Tibial artery (tissue), 4 donors: ENCODE data around the gene GSS.
A peak's percentile ranks its signal among the peaks of the same experiment; 100 is the strongest.

Experiments
- DNase-seq, 2 donors: peaks; one replicate each; pipeline ENCODE4 v3.0.0-alpha.2; 2019
- H3K27ac ChIP-seq, 2 donors: fragments of 200-600 bp; sonication (generic) in 1 of 2; 1 replicate in 1 of 2; 2 replicates in 1 of 2; pipeline ENCODE4 v1.5.1; 2018 to 2019; ENCODE audit warnings: mild to moderate bottlenecking in 1 of 2
- H3K27me3 ChIP-seq, 2 donors: fragments of 200-600 bp; sonication (generic) in 1 of 2; one replicate each; pipeline versions ENCODE4 v1.5.1 to v1.6.0; 2016 to 2019
- H3K36me3 ChIP-seq, 3 donors: fragments of 200-600 bp; sonication (generic) in 2 of 3; one replicate each; pipeline ENCODE4 v1.5.1; 2016 to 2019; ENCODE audit warnings: mild to moderate bottlenecking in 2 of 3
- H3K4me1 ChIP-seq, 4 donors: fragments of 200-600 bp; sonication (generic) in 2 of 4; 1 replicate in 3 of 4; 2 replicates in 1 of 4; pipeline ENCODE4 v1.5.1; 2016 to 2019
- H3K4me3 ChIP-seq, 2 donors: fragments of 200-600 bp; sonication (generic) in 1 of 2; 1 replicate in 1 of 2; 2 replicates in 1 of 2; pipeline ENCODE4 v1.5.1; 2018 to 2019; ENCODE audit warnings: mild to moderate bottlenecking in 2 of 2
- H3K9me3 ChIP-seq, 3 donors: fragments of 200-600 bp; sonication (generic) in 1 of 3; one replicate each; pipeline ENCODE4 v1.5.1; 2016 to 2019
- intact Hi-C: fragments of 100-400 bp; cut with DNase I; formaldehyde crosslinking; loops from one replicate; pipeline ENCODE4 v1.15.0; 2023; ENCODE audit warnings: low total_unique reads
- TF ChIP-seq, protein P1 (sequence below), 2 experiments: fragments of 200-600 bp in 1 of 2; fragments of 450-650 bp in 1 of 2; IDR thresholded peaks; one replicate each; pipeline ENCODE4 v1.5.1; 2017 to 2019; ENCODE audit warnings: antibody characterized with exemption in 2 of 2, mild to moderate bottlenecking in 1 of 2, moderate library complexity in 1 of 2

GSS gene

GRCh38 chr20:34927736-34928135 lies 27.9 kb downstream of the GSS start:
- Histone ChIP-seq H3K27ac (peak overlapping the region; percentile 40 to 50), H3K36me3 (peaks cover 24 to 94% (median 84%) of the 10 kb centered on the region in 3 donors)
- intact Hi-C loops: no loop called here

DNA sequence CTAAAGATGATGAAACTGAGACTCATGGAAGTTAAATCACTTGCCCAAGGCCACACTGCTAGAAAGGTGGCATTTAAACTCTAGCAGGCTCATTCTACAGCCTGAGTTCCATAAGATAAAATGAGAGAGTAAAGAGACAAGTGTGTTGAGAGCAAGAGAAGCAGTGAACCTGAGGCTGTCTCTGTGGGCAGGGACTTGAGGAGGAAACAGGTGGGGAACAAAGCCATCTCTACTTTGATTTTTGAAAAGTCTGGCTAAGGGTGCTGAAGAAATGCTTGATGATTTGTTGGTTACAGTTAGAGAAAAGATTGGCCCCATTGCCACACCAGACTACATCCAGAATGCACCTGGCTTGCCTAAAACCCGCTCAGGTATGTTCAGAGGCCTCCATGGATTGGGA lies 29.0 kb downstream of the GSS start:
- peak overlapping the region in 1 of 2 donors; percentile 50 for H3K27ac ChIP-seq
- TF ChIP-seq, protein P1, sequence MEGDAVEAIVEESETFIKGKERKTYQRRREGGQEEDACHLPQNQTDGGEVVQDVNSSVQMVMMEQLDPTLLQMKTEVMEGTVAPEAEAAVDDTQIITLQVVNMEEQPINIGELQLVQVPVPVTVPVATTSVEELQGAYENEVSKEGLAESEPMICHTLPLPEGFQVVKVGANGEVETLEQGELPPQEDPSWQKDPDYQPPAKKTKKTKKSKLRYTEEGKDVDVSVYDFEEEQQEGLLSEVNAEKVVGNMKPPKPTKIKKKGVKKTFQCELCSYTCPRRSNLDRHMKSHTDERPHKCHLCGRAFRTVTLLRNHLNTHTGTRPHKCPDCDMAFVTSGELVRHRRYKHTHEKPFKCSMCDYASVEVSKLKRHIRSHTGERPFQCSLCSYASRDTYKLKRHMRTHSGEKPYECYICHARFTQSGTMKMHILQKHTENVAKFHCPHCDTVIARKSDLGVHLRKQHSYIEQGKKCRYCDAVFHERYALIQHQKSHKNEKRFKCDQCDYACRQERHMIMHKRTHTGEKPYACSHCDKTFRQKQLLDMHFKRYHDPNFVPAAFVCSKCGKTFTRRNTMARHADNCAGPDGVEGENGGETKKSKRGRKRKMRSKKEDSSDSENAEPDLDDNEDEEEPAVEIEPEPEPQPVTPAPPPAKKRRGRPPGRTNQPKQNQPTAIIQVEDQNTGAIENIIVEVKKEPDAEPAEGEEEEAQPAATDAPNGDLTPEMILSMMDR (IDR thresholded peaks at IDR 0.05): no peak
- intact Hi-C loops: no loop called here
- H3K9me3 ChIP-seq: no peaks in the 10 kb centered on the region
- no peak for DNase-seq
- H3K36me3 ChIP-seq: peaks cover 24 to 83% (median 76%) of the 10 kb centered on the region in 3 donors
- H3K27me3 ChIP-seq: no peaks in the 10 kb centered on the region
- H3K4me1 ChIP-seq: peaks cover 0 to 32% (median 20%) of the 10 kb centered on the region in 4 donors
- no peak overlapping the region for H3K4me3 ChIP-seq

More at GRCh38 chr20:34927736-34928135, 27.9 kb downstream of the GSS start:
- TF ChIP-seq, protein P1 (IDR thresholded peaks at IDR 0.05): no peak
- no peaks in the 10 kb centered on the region for H3K9me3 ChIP-seq
- no peaks in the 10 kb centered on the region for H3K27me3 ChIP-seq
- H3K4me3 ChIP-seq: no peak overlapping the region
- H3K4me1 ChIP-seq: peaks cover 0 to 20% (median 9%) of the 10 kb centered on the region in 4 donors
- DNase-seq: no peak

DNA sequence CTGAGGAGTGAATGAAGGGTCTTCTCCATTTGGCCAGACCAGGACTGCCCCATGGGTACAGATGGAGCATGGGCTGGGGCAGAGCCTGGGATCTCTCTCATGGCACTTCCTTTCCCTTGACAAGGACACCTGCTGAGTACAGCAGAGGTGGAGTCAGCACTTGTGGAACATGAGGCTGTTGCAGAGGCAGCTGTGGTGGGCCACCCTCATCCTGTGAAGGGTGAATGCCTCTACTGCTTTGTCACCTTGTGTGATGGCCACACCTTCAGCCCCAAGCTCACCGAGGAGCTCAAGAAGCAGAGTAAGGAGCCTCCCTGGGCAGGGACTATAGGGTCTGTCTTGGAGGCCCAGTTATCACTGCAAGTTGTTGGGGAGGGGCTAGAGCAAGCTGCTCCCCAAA lies 29.6 kb downstream of the GSS start:
- H3K9me3 ChIP-seq: no peaks in the 10 kb centered on the region
- peak overlapping the region in 1 of 2 donors; percentile 28 for H3K27ac ChIP-seq
- H3K4me3 ChIP-seq: no peak overlapping the region
- no peaks in the 10 kb centered on the region for H3K27me3 ChIP-seq
- H3K36me3 ChIP-seq: peaks cover 24 to 81% (median 75%) of the 10 kb centered on the region in 3 donors
- TF ChIP-seq, protein P1 (IDR thresholded peaks at IDR 0.05): no peak
- H3K4me1 ChIP-seq: peaks cover 0 to 37% (median 22%) of the 10 kb centered on the region in 4 donors
- no peak for DNase-seq
- intact Hi-C loops: no loop called here

GRCh38 chr20:34925341-34925740 lies 30.3 kb downstream of the GSS start:
- H3K27ac ChIP-seq: no peak overlapping the region
- TF ChIP-seq, protein P1 (IDR thresholded peaks at IDR 0.05): no peak
- DNase-seq: no peak
- H3K4me1 ChIP-seq: peaks cover 0 to 37% (median 22%) of the 10 kb centered on the region in 4 donors
- no peak overlapping the region for H3K4me3 ChIP-seq
- intact Hi-C loops: no loop called here
- no peaks in the 10 kb centered on the region for H3K9me3 ChIP-seq
- peaks cover 24 to 79% (median 76%) of the 10 kb centered on the region in 3 donors for H3K36me3 ChIP-seq
- no peaks in the 10 kb centered on the region for H3K27me3 ChIP-seq

GRCh38 chr20:34923414-34923813 lies 32.2 kb downstream of the GSS start:
- peaks cover 0 to 37% (median 22%) of the 10 kb centered on the region in 4 donors for H3K4me1 ChIP-seq
- intact Hi-C loops: no loop called here
- H3K4me3 ChIP-seq: no peak overlapping the region
- DNase-seq: no peak
- H3K27me3 ChIP-seq: no peaks in the 10 kb centered on the region
- TF ChIP-seq, protein P1 (IDR thresholded peaks at IDR 0.05): no peak
- peaks cover 21 to 61% (median 60%) of the 10 kb centered on the region in 3 donors for H3K36me3 ChIP-seq
- H3K9me3 ChIP-seq: no peaks in the 10 kb centered on the region
- H3K27ac ChIP-seq: peak overlapping the region; percentile 53 to 62
